LHCN-M2 (cell line): Measurements from ENCODE around the gene EML1. TPM values are rescaled to one million over a fixed set of nuclear protein-coding genes. Genes with fewer than 3 reads are reported as not detected.
A peak's percentile ranks its signal among the peaks of the same experiment; 100 is the strongest.

Experiments used
- DNase-seq: peaks from one replicate; pipeline ENCODE4 v3.0.0-alpha.2; 2012; ENCODE audit warnings: low read depth
- total RNA-seq: library from RNA; depleted of rRNA; stranded (reverse); fragments of >200 nt; gene quantifications from 2 replicates; pipeline ENCODE4 v1.2.3, GENCODE V29; 2014

Gene EML1
- total RNA-seq, 1 experiment from 2014 or later, result 27.2 TPM

- DNase-seq, result no peak
Observed at GRCh38 chr14:99961826-99962518, 168.8 kb downstream of the EML1 start.

DNA sequence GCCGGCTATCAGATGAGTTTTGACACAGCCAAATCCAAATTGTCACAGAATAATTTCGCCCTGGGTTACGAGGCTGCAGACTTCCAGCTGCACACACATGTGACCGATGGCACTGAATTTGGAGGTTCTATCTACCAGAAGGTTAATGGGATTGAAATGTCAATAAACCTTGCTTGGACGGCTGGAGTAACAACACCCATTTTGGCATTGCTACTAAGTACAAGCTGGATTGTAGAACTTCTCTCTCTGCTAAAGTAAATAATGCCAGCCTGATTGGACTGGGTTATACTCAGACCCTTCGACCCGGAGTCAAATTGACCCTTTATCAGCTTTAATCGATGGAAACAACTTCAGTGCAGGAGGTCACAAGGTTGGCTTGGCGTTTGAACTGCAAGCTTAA, 171.8 kb downstream of the EML1 start:
- no peak for DNase-seq

DNA sequence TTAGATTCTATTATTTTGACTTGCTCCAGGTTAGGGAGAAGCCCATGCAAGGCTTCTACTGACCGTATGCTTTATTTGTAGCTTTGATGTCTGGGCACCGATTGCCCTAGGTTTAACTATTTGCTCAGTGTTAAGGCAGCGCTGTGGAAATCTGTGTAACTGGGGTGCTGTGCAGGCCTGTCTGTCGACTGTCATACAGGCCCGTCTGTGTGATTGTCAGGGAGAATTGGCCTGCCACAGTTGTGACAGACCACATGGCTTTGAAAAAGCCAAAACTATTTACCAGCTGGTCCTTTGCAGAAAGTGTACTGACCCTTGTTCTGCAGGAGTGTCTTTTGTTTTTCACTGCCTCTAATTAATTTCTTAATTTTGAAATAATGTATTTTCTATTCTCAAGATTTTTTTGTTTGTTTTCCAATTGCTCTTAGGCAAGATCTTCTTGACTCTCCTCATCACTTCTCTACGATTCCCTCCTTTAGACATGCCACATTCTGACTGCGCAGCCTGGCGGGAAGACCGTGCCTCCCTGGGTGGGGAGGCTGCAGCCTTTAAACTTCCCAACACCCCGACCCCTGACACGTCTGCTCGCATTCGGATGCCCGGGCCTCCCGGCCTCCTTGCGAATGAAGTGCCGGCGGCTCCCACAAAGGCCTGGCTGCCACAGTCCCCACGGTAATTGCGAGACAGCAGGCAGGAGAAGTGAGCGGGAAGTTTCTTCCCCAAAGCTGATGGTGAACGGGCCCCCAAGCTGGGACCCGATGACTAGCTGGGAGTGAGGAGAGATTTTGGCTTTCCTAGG, 173.0 kb downstream of the EML1 start:
- no peak for DNase-seq

GRCh38 chr14:99966912-99967311, 173.7 kb downstream of the EML1 start:
- no peak for DNase-seq

DNA sequence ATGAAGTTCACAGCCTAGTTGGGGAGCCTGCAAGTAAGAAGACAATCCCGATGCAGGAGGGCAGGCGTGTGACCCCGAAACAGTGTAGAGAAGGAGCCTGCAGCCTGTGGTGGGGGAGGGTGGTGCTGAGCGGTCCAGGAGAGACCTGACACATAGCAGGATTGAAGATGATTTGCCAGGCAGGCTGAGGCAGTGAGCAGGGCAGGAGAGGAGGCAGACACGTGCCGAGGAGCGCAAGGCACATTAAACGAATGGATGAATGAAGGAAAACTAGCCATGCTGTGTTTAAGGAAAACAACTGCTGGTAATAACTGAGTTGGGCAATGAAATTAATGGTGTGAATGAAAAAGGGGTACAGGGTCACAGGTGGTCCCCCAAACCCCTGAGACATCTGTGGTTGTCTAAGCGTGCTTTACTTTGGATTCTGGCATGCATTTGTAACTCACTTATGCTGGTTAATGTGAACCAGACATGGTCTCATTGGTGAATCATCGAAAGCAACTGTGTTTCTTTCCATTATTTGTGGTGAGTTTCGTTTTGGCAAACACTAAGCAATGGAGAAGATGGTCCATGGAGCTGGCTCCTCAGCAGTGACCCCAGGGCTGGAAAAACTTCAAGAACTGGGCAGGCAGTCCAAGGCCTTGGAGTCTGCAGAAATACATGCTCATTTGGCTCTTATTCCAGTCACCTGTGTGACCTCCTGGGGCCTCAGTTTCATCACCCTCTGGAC, 175.1 kb downstream of the EML1 start:
- peak; percentile 83 for DNase-seq

DNA sequence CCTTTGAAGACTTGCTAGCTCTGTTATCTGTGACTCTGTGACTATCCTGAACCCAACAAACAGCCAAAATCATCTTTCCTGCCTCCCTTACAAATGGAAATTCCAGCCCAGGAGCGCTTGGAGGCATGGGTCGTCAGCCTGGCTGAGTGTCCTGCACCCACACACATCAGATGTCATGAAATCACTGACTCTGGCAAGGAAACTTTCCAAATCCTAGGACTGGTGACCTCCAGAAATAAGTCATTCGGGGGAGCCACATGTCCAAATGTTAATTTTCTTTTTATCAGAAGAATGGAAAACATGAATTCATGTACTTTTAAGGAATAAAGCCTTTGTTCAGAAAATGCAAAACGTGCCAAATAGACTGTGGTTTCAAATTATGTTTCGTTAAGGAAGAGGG, 175.7 kb downstream of the EML1 start:
- DNase-seq, result no peak

GRCh38 chr14:99969673-99970322, 176.6 kb downstream of the EML1 start:
- no peak for DNase-seq

- peak; percentile 76 for DNase-seq
Observed at GRCh38 chr14:99971087-99971940, 178.1 kb downstream of the EML1 start.

- DNase-seq, result peak; percentile 14
Observed at GRCh38 chr14:99971941-99972747, 178.9 kb downstream of the EML1 start.

DNA sequence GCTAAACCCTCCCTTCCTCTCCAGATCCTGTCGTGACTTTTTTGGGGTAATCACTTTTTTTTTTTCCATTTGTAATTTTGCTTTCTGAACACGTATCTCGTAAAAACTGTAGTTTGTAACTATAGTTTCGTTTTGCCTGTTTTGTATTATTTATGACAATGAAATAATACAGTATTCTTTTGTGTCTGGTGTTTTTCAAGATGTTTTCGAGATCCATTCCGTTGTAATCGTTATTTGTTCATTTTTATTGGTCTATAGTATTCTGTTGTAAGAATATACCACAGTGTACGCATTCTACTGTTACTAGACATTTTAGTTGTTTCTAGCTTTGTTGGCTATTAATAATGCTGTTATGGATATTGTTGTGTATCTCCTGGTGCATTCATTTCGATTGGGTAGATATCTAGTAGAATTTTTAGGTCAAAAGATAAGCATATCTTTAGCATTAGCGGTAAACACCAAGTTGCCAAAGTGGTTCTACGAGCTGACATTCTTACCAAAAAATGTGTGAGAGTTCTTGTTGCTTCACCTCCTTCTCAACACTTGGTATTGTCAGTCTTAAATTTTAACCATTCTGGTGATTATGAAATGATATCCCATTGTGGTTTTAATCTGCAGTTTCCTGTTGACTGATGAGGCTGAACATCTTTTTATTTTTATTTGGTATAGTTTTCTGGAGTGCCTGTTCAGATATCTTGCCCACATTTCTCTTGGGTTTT, 179.7 kb downstream of the EML1 start:
- DNase-seq, result peak; percentile 62

DNA sequence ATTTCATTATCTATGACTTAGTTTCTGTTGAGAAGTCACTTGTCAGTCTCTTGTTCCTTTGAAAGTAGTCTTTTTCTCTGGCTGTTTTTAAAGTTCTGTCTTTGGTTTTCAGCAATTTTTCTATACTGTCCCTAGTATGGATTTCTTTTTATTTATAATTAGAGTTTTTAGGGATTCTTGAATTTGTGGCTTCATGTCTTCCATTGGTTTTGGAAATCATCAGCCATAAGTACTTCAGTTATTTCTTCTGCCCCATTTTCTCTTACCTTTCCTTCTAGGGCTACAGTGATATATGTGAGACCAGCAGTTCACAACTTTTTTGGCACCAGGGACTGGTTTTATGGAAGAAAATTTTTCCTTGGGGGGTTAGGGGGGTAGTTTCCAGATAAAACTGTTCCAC, 182.0 kb downstream of the EML1 start:
- DNase-seq, result no peak

- no peak for DNase-seq
Observed at GRCh38 chr14:99976021-99976420, 182.8 kb downstream of the EML1 start.

DNA sequence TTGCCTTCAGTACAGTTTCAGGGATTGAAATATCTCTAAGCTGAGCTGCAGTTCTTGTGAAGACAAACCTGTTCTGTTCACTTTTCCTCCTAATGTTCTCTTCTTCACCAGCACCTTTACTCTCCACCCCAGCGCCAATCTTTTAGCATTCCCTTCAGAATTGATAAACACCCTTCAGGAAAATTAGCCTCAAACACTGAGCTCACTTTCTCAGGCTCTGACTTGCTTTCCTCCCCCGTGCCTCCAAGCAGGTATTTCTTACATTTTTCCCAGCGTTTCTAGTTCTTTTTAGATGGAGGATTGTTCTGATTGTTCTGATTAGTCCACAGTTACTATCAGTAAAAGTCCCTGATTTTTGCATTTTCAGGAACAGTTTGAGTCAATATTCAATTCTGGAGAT, 183.5 kb downstream of the EML1 start:
- DNase-seq, result no peak

DNA sequence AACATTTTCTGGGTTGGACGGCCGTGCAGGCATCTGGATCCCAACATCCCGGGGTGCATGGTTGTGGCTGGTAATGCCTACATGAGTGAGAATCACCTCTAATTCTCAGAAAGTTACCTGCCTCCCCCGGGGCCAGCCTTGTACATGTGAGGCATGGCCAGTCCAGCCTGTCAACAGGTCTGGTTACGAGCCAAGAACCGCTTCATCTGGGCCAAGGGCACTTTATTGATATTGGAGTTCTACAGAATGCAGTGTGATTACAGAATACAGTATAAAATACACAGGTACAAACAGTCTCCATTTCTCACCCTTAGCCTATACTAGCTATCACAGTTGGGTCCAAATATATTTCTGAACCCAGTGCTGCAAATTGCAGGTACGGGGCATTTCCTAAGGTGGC, 187.1 kb downstream of the EML1 start:
- DNase-seq, result no peak

DNA sequence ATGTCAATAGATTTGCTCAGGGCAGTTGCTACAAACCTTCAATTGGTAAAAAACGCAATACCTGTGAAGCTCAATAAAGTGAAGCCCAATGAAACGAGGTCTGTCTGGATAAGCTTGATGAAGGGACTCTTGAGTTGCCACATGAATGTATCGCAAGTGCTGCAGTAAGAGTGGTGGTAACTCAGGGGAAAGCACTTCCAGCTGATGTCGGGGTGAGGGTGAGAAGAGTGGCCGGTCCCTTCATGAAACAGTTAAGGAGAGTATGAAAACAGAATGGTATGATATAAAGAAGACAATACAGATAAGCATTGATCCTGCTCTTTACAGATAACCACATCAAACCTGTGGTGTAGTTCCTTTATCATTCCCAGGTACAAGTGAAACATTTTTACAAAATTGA, 188.6 kb downstream of the EML1 start:
- no peak for DNase-seq

DNA sequence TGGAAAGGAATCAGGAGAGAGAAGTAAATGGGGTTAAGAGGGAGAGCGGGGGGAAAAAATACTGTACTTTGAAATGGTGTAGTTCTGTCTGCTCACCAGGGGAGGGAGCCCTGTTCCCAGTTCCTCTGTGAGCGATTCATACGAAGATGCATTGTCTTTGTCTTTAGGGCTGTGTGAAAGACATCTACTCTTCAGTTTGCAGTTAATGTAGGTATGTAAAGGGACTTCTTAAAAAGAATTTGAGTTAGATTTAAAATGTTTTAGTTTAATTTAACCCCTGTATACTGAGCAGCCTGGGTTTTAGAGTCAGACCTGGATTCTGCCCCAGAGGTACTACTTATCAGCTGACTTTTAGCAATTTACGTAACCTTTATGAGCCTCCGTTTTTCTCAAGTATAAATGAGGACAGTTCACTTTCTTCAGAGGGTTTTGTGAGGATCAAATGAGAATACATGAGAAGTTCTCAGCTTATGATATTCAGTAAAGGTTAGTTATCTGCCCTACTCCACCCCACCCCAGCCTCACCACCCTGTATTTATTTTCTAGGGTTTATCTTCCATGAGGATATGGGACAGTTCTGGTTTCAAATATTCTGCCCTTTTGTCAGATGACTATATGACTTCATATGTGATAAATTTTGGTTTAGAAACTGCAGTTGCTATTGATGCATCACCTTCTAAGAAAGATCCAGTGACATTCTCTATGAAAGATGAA, 189.5 kb downstream of the EML1 start:
- DNase-seq, result peak; percentile 60

- no peak for DNase-seq
Observed at GRCh38 chr14:99983251-99984015, 190.2 kb downstream of the EML1 start.

GRCh38 chr14:99984036-99984435, 190.8 kb downstream of the EML1 start:
- DNase-seq, result no peak
